DND-41 (cell line): ENCODE results near the gene SMARCD3.

ENCODE experiments used
- ATAC-seq: fragments of 200-7000 bp; cut with Tn5 transposase; 3 replicates; pipeline ENCODE4 v1.9.1; 2021; ENCODE audit warnings: low read depth; ENCODE audit not compliant: insufficient read depth
- DNase-seq: peaks from one replicate; pipeline ENCODE4 v3.0.0-alpha.2; 2020
- H2AFZ ChIP-seq: 2 replicates; pipeline ENCODE4 v1.6.0; 2012; ENCODE audit warnings: low read depth, low read length
- H3K27ac ChIP-seq: 2 replicates; pipeline ENCODE4 v1.5.1; 2012; ENCODE audit warnings: low read length, inconsistent platforms
- H3K27me3 ChIP-seq: fragments of 200-600 bp; sonication (generic); 2 replicates; pipeline ENCODE4 v1.6.0; 2012; ENCODE audit warnings: low read length, mild to moderate bottlenecking, inconsistent platforms; ENCODE audit not compliant: insufficient read depth, poor library complexity
- H3K36me3 ChIP-seq: 2 replicates; pipeline ENCODE4 v1.5.1; 2012; ENCODE audit warnings: low read length, inconsistent platforms; ENCODE audit not compliant: insufficient read depth
- H3K4me1 ChIP-seq: 2 replicates; pipeline ENCODE4 v1.5.1; 2012; ENCODE audit warnings: mild to moderate bottlenecking, low read length; ENCODE audit not compliant: insufficient read depth
- H3K4me2 ChIP-seq: 2 replicates; pipeline ENCODE4 v1.6.0; 2012; ENCODE audit warnings: mild to moderate bottlenecking, moderate library complexity, low read length, inconsistent platforms; ENCODE audit not compliant: insufficient read depth
- H3K4me3 ChIP-seq, 2 experiments: fragments of 200-600 bp in 1 of 2; shearing (Covaris generic) in 1 of 2; 2 replicates each; pipeline ENCODE4 v1.5.1; 2012 to 2016; ENCODE audit warnings: inconsistent platforms in 2 of 2, low read length in 2 of 2, mild to moderate bottlenecking in 2 of 2, low read depth in 1 of 2, moderate library complexity in 1 of 2
- H3K79me2 ChIP-seq: 2 replicates; pipeline ENCODE4 v1.6.0; 2012; ENCODE audit warnings: low read length, inconsistent platforms; ENCODE audit not compliant: insufficient read depth
- H3K9ac ChIP-seq: 2 replicates; pipeline ENCODE4 v1.6.0; 2012; ENCODE audit warnings: low read depth, mild to moderate bottlenecking, inconsistent platforms, low read length, moderate library complexity
- H3K9me3 ChIP-seq: 2 replicates; pipeline ENCODE4 v1.5.1; 2012; ENCODE audit warnings: low read length, moderate library complexity, mild to moderate bottlenecking, inconsistent platforms; ENCODE audit not compliant: insufficient read depth, severe bottlenecking
- H4K20me1 ChIP-seq: 2 replicates; pipeline ENCODE4 v1.6.0; 2012; ENCODE audit warnings: low read length; ENCODE audit not compliant: insufficient read depth
- CTCF ChIP-seq: IDR thresholded peaks from 2 replicates; pipeline ENCODE4 v1.5.1; 2012; ENCODE audit warnings: borderline replicate concordance, low read length, moderate library complexity, mild to moderate bottlenecking; ENCODE audit not compliant: poor library complexity, severe bottlenecking; ENCODE audit errors: extremely low read depth
- EZH2 ChIP-seq: IDR thresholded peaks from 3 replicates; pipeline ENCODE4 v1.6.1; 2012; ENCODE audit warnings: borderline replicate concordance, low read depth, mild to moderate bottlenecking, moderate library complexity, low read length, inconsistent platforms; ENCODE audit not compliant: severe bottlenecking

SMARCD3 gene

GRCh38 chr7:151195616-151196450 is 52.7 kb downstream of the SMARCD3 start:
- H4K20me1 ChIP-seq, result no peaks in the 10 kb centered on the region; the same call in 1 of the 2 replicates
- H3K4me3 ChIP-seq, result no peak overlapping the region
- H3K27ac ChIP-seq, result no peak overlapping the region
- no peak overlapping the region for H3K4me2 ChIP-seq
- no peak for DNase-seq
- no peaks in the 10 kb centered on the region for H3K36me3 ChIP-seq
- no peaks in the 10 kb centered on the region for H3K79me2 ChIP-seq
- no peak for ATAC-seq
- no peak overlapping the region for H3K9ac ChIP-seq
- H3K4me1 ChIP-seq, result no peaks in the 10 kb centered on the region
- H3K9me3 ChIP-seq, result no peaks in the 10 kb centered on the region
- H3K27me3 ChIP-seq, result peaks cover 33% of the 10 kb centered on the region
- no peak overlapping the region for H2AFZ ChIP-seq
- no peak for TF ChIP-seq EZH2
- no peak for TF ChIP-seq CTCF

- TF ChIP-seq EZH2, result no peak
- no peak for TF ChIP-seq CTCF
Measured at GRCh38 chr7:151194188-151194587, 54.3 kb downstream of the SMARCD3 start.

GRCh38 chr7:151193203-151193978 is 55.1 kb downstream of the SMARCD3 start:
- Histone ChIP-seq H2AFZ (no peak overlapping the region), H3K9ac (no peak overlapping the region), H3K27me3 (peaks cover 24% of the 10 kb centered on the region), H3K27ac (no peak overlapping the region), H3K4me2 (no peak overlapping the region), H4K20me1 (no peaks in the 10 kb centered on the region), H3K4me3 (no peak overlapping the region), H3K4me1 (no peaks in the 10 kb centered on the region), H3K79me2 (no peaks in the 10 kb centered on the region), H3K36me3 (no peaks in the 10 kb centered on the region), H3K9me3 (no peaks in the 10 kb centered on the region)
- TF ChIP-seq CTCF, result no peak
- no peak for ATAC-seq
- DNase-seq, result no peak

More at GRCh38 chr7:151194188-151194587, 54.3 kb downstream of the SMARCD3 start:
- Histone ChIP-seq H3K36me3 (no peaks in the 10 kb centered on the region), H3K4me3 (no peak overlapping the region), H3K27ac (no peak overlapping the region), H3K4me1 (no peaks in the 10 kb centered on the region), H3K27me3 (peaks cover 31% of the 10 kb centered on the region), H2AFZ (no peak overlapping the region), H3K9ac (no peak overlapping the region), H4K20me1 (no peaks in the 10 kb centered on the region; the same call in 1 of the 2 replicates), H3K79me2 (no peaks in the 10 kb centered on the region), H3K4me2 (no peak overlapping the region), H3K9me3 (no peaks in the 10 kb centered on the region)
- DNase-seq (no peak), ATAC-seq (no peak)
